Measurements from ENCODE around the gene MYT1.
"Not testable (repeated sequence)": the region's sequence is repeated elsewhere in the genome, so short reads cannot be mapped to it uniquely, and the experiment has no call there.

The MYT1 gene

GRCh38 chr20:64121586-64121985, 42.7 kb upstream of the MYT1 start:
- no peak overlapping the region for H3K27ac ChIP-seq (replicated peaks)
- TF ChIP-seq POLR2AphosphoS5 (IDR thresholded peaks at IDR 0.05; ENCODE audit: low read depth) (no peak), GABPA (IDR thresholded peaks at IDR 0.05; ENCODE audit: low read depth) (no peak), SPI1 (IDR thresholded peaks at IDR 0.05; ENCODE audit: borderline replicate concordance, low read depth) (no peak), REST (IDR thresholded peaks at IDR 0.05; ENCODE audit: insufficient replicate concordance, low read depth) (no peak), CTCF (IDR thresholded peaks at IDR 0.05; ENCODE audit: insufficient read depth, low read length) (no peak)
- H3K4me3 ChIP-seq (replicated peaks; ENCODE audit: insufficient read depth, low read length): no peak overlapping the region
- DNase-seq (ENCODE audit: low read depth in 1 of 2, low spot score in 1 of 2): no peak
- peaks cover 4% of the 10 kb centered on the region for H3K27me3 ChIP-seq (ENCODE audit: insufficient read depth, poor library complexity, severe bottlenecking)

GRCh38 chr20:64122927-64123326, 41.3 kb upstream of the MYT1 start:
- H3K27me3 ChIP-seq (ENCODE audit: insufficient read depth, poor library complexity, severe bottlenecking); H3K4me3 ChIP-seq (replicated peaks; ENCODE audit: insufficient read depth, low read length); DNase-seq (ENCODE audit: low read depth in 1 of 2, low spot score in 1 of 2); H3K27ac ChIP-seq (replicated peaks): not testable (repeated sequence)

GRCh38 chr20:64123517-64123916, 40.7 kb upstream of the MYT1 start:
- H3K27ac ChIP-seq (replicated peaks); DNase-seq (ENCODE audit: low read depth in 1 of 2, low spot score in 1 of 2); H3K4me3 ChIP-seq (replicated peaks; ENCODE audit: insufficient read depth, low read length); H3K27me3 ChIP-seq (ENCODE audit: insufficient read depth, poor library complexity, severe bottlenecking): not testable (repeated sequence)

GRCh38 chr20:64129146-64129782, 35.0 kb upstream of the MYT1 start:
- DNase-seq (ENCODE audit: low read depth in 1 of 2, low spot score in 1 of 2): no peak

More at GRCh38 chr20:64129146-64129782, 35.0 kb upstream of the MYT1 start:
- Histone ChIP-seq H3K27ac (replicated peaks) (no peak overlapping the region), H3K27me3 (ENCODE audit: insufficient read depth, poor library complexity, severe bottlenecking) (peaks cover under 1% of the 10 kb centered on the region), H3K4me3 (replicated peaks; ENCODE audit: insufficient read depth, low read length) (no peak overlapping the region)
- no peak for TF ChIP-seq CTCF (IDR thresholded peaks at IDR 0.05; ENCODE audit: insufficient read depth, low read length)
- no peak for TF ChIP-seq POLR2AphosphoS5 (IDR thresholded peaks at IDR 0.05; ENCODE audit: low read depth)
- TF ChIP-seq GABPA (IDR thresholded peaks at IDR 0.05; ENCODE audit: low read depth): no peak
- TF ChIP-seq SPI1 (IDR thresholded peaks at IDR 0.05; ENCODE audit: borderline replicate concordance, low read depth): no peak
- TF ChIP-seq REST (IDR thresholded peaks at IDR 0.05; ENCODE audit: insufficient replicate concordance, low read depth): no peak
